Medulla oblongata (tissue), 1 donor: ENCODE measurements around the gene CXorf65.

Experiments used
- DNase-seq: peaks from one replicate; pipeline ENCODE4 v3.0.0-alpha.2; 2015; ENCODE audit errors: extremely low spot score

CXorf65 gene

GRCh38 chrX:71106427-71106826 lies at the start of gene CXorf65:
TSS of gene CXorf65 (minus strand) at chrX:71106740. CDS start at chrX:71106556, 184 bp downstream.
- DNase-seq, result no peak

- DNase-seq, result no peak
Measured at GRCh38 chrX:71154641-71155040, 48.1 kb upstream of the CXorf65 start.

- DNase-seq, result no peak
Measured at GRCh38 chrX:71154196-71154595, 47.7 kb upstream of the CXorf65 start.

GRCh38 chrX:71151366-71151765 lies 44.8 kb upstream of the CXorf65 start:
- DNase-seq, result no peak

- DNase-seq, result no peak
Measured at GRCh38 chrX:71148278-71148663, 41.7 kb upstream of the CXorf65 start.

- peak; percentile 16 for DNase-seq
Measured at GRCh38 chrX:71147496-71148277, 41.1 kb upstream of the CXorf65 start.

GRCh38 chrX:71144651-71145050 lies 38.1 kb upstream of the CXorf65 start, which contains the start of gene NLGN3:
TSS of gene NLGN3 (plus strand) at chrX:71144841. CDS start at chrX:71147750, 2,909 bp downstream.
- peak; percentile 33 for DNase-seq

GRCh38 chrX:71143508-71143907 lies 37.0 kb upstream of the CXorf65 start:
- DNase-seq, result peak; percentile 53

- no peak for DNase-seq
Measured at GRCh38 chrX:71140440-71140839, 33.9 kb upstream of the CXorf65 start.

GRCh38 chrX:71131510-71131909 lies 25.0 kb upstream of the CXorf65 start:
- DNase-seq, result no peak

- peak; percentile 60 for DNase-seq
Measured at GRCh38 chrX:71128915-71129765, 22.6 kb upstream of the CXorf65 start.

- no peak for DNase-seq
Measured at GRCh38 chrX:71128166-71128833, 21.8 kb upstream of the CXorf65 start.

GRCh38 chrX:71118985-71119535 lies 12.5 kb upstream of the CXorf65 start:
- peak; percentile 37 for DNase-seq

- peak; percentile 87 for DNase-seq
Measured at GRCh38 chrX:71118032-71118984, 11.8 kb upstream of the CXorf65 start, which contains the start of gene MED12. TSS of gene MED12 (plus strand) at chrX:71118596. CDS start at chrX:71118755, 159 bp downstream.

- DNase-seq, result no peak
Measured at GRCh38 chrX:71117358-71117757, 10.8 kb upstream of the CXorf65 start.

- no peak for DNase-seq
Measured at GRCh38 chrX:71111921-71112431, 5.4 kb upstream of the CXorf65 start.

GRCh38 chrX:71111141-71111843 lies 4.8 kb upstream of the CXorf65 start, which contains the start of gene IL2RG:
TSS of gene IL2RG (minus strand) at chrX:71111577. CDS start at chrX:71111539, 38 bp downstream.
- no peak for DNase-seq

- DNase-seq, result no peak
Measured at GRCh38 chrX:71109051-71109450, 2.5 kb upstream of the CXorf65 start.

- no peak for DNase-seq
Measured at GRCh38 chrX:71107762-71108360, 1.3 kb upstream of the CXorf65 start.
